ENCODE data around the gene DKK2. TPM values are rescaled to one million over a fixed set of nuclear protein-coding genes. Genes with fewer than 3 reads are reported as not detected.

The DKK2 gene
- total and polyA plus RNA-seq, 2 of the 13 experiments (the other 11 are each of a cell fraction or from before 2014, with no cell fraction given) = not detected

- TF ChIP-seq ZNF512 (CRISPR knock-in tag; IDR thresholded peaks at IDR 0.05) (no peak), IKZF4 (CRISPR knock-in tag; IDR thresholded peaks at IDR 0.05; ENCODE audit: borderline replicate concordance, low read depth, not compliant biosample characterization) (no peak), SRSF4 (IDR thresholded peaks at IDR 0.05; ENCODE audit: low read depth, low read length, poor library complexity, severe bottlenecking) (no peak), JARID2 (CRISPR knock-in tag; IDR thresholded peaks at IDR 0.05; ENCODE audit: insufficient replicate concordance) (no peak), ZNF619 (CRISPR knock-in tag; IDR thresholded peaks at IDR 0.05) (no peak), ZFP37 (CRISPR knock-in tag; IDR thresholded peaks at IDR 0.05; ENCODE audit: borderline replicate concordance) (no peak), KLF6 (CRISPR knock-in tag; IDR thresholded peaks at IDR 0.05) (no peak), ZSCAN29 (CRISPR knock-in tag; conservative IDR thresholded peaks at IDR 0.05) (no peak)
Observed at GRCh38 chr4:106941841-106942240, 94.3 kb downstream of the DKK2 start (continued).

- Histone ChIP-seq H3K4me3 (replicated peaks in 1 of 3; ENCODE audit: insufficient read depth in 1 of 3, low read depth in 2 of 3, low read length in 3 of 3) (no peak overlapping the region), H3K4me1 (ENCODE audit: insufficient read depth, low read length) (no peaks in the 10 kb centered on the region), H3K27me3 (ENCODE audit: control insufficient read depth in 1 of 2, insufficient read depth in 2 of 2, low read length in 2 of 2) (no peaks in the 10 kb centered on the region), H3K36me3 (replicated peaks in 1 of 2; ENCODE audit: control insufficient read depth in 1 of 2, insufficient read depth in 2 of 2, low read length in 2 of 2) (no peaks in the 10 kb centered on the region), H3K9me3 (ENCODE audit: low read length) (no peaks in the 10 kb centered on the region), H4K20me1 (ENCODE audit: insufficient read depth, low read length) (no peaks in the 10 kb centered on the region), H3K4me2 (ENCODE audit: low read depth, low read length) (no peak overlapping the region), H2AFZ (ENCODE audit: low read length) (no peak overlapping the region), H3K27ac (ENCODE audit: extremely low read length, insufficient read depth, low read length) (no peak overlapping the region), H3K79me2 (ENCODE audit: insufficient read depth, low read length) (no peaks in the 10 kb centered on the region), H3K9ac (ENCODE audit: insufficient read depth, low read depth, low read length) (no peak overlapping the region)
- DNase-seq (ENCODE audit: low spot score) (no peak), FAIRE-seq (no peak), ATAC-seq (no peak)
- no TSS peak for BruUV-seq (replicated peaks)
- 1% methylated on average over 6 of the region's 6 CpGs for WGBS (ENCODE audit: low lambda C conversion rate)
- ChIA-PET CTCF (ENCODE audit: low intra/inter-chr PET ratio, low total read pairs) (no interaction called here), POLR2A (no interaction called here)
- in situ Hi-C loops (cut with HindIII; ENCODE audit: extremely low pct_ligation_motif_present, low pct_unique_long_range_greater_than_20kb) (no loop called here), intact Hi-C loops (cut with micrococcal nuclease; ENCODE audit: unreplicated experiment) (no loop called here)
- TF ChIP-seq ZNF503 (CRISPR knock-in tag; IDR thresholded peaks at IDR 0.05) = no peak
- no peak for TF ChIP-seq HOXD1 (CRISPR knock-in tag; IDR thresholded peaks at IDR 0.05)
- TF ChIP-seq ZBTB40 (IDR thresholded peaks at IDR 0.05) = no peak
- TF ChIP-seq ZBTB40 (CRISPR knock-in tag; IDR thresholded peaks at IDR 0.05) = no peak
Observed at GRCh38 chr4:106930522-106930921, 105.6 kb downstream of the DKK2 start.
